K562 (cell line): ENCODE data around the gene P2RY6.
A peak's percentile ranks its signal among the peaks of the same experiment; 100 is the strongest.

Source experiments
- BCOR ChIP-seq: fragments of 450-650 bp; IDR thresholded peaks from 2 replicates; pipeline ENCODE4 v1.6.1; 2016
- ETV6 ChIP-seq, 3 experiments: fragments of 150-350 bp in 1 of 3; sonication (generic) in 1 of 3; formaldehyde crosslinking in 1 of 3; IDR thresholded peaks; 2 replicates each; pipeline versions ENCODE4 v1.6.1 to v1.8.0; 2014 to 2022; ENCODE audit warnings: borderline replicate concordance in 2 of 3, low read depth in 2 of 3, antibody characterized with exemption in 1 of 3, low read length in 1 of 3, mild to moderate bottlenecking in 1 of 3, missing genetic modification reagents in 1 of 3
- FOXA3 ChIP-seq, 2 experiments: fragments of 450-650 bp in 1 of 2; sonication (generic) in 1 of 2; formaldehyde crosslinking; IDR thresholded peaks in 1 of 2; conservative IDR thresholded peaks in 1 of 2; 2 replicates each; pipeline versions ENCODE4 v1.4.0 to v1.8.0; 2020 to 2022; ENCODE audit warnings: mild to moderate bottlenecking in 2 of 2, missing genetic modification reagents in 1 of 2
- FOXJ3 ChIP-seq: sonication (generic); formaldehyde crosslinking; IDR thresholded peaks from 2 replicates; pipeline ENCODE4 v1.4.0; 2020; ENCODE audit warnings: mild to moderate bottlenecking, missing genetic modification reagents
- FOXM1 ChIP-seq, 2 experiments: fragments of 450-650 bp in 1 of 2; sonication (generic) in 1 of 2; formaldehyde crosslinking in 1 of 2; IDR thresholded peaks; 2 replicates each; pipeline versions ENCODE4 v1.6.1 to v1.9.0; 2017 to 2022; ENCODE audit warnings: low read depth in 2 of 2, mild to moderate bottlenecking in 2 of 2, missing genetic modification reagents in 1 of 2, moderate library complexity in 1 of 2
- GATA2 ChIP-seq: sonication (generic); formaldehyde crosslinking; IDR thresholded peaks from 2 replicates; pipeline ENCODE4 v1.4.0; 2020; ENCODE audit warnings: mild to moderate bottlenecking, missing genetic modification reagents
- HEY1 ChIP-seq: fragments of 250-450 bp; sonication (Bioruptor Pico); IDR thresholded peaks from 2 replicates; pipeline ENCODE4 v1.5.0; 2020; ENCODE audit warnings: mild to moderate bottlenecking, moderate library complexity, borderline replicate concordance
- POLR2AphosphoS2 ChIP-seq: IDR thresholded peaks from 2 replicates; pipeline ENCODE4 v1.6.1; 2012; ENCODE audit warnings: low read length, improper control_type of control experiment
- RBBP5 ChIP-seq: fragments of 200-600 bp; sonication (generic); IDR thresholded peaks from 2 replicates; pipeline ENCODE4 v1.6.1; 2012; ENCODE audit warnings: borderline replicate concordance, mild to moderate bottlenecking, low read length, control low read depth, inconsistent platforms; ENCODE audit not compliant: insufficient read depth, poor library complexity, severe bottlenecking
- YY1 ChIP-seq, 3 experiments: IDR thresholded peaks; 2 replicates each; pipeline ENCODE4 v1.6.1; 2011; ENCODE audit warnings: low read length in 2 of 3, mild to moderate bottlenecking in 2 of 3, moderate library complexity in 2 of 3, borderline replicate concordance in 1 of 3, control low read depth in 1 of 3, low read depth in 1 of 3; ENCODE audit not compliant: insufficient read depth in 3 of 3, insufficient replicate concordance in 2 of 3, control insufficient read depth in 1 of 3, insufficient read length in 1 of 3; ENCODE audit errors: extremely low read depth in 1 of 3
- TF ChIP-seq, protein P1 (sequence below): fragments of 450-650 bp; IDR thresholded peaks from 2 replicates; pipeline ENCODE4 v1.6.1; 2017; ENCODE audit warnings: antibody characterized with exemption, mild to moderate bottlenecking

DNA sequence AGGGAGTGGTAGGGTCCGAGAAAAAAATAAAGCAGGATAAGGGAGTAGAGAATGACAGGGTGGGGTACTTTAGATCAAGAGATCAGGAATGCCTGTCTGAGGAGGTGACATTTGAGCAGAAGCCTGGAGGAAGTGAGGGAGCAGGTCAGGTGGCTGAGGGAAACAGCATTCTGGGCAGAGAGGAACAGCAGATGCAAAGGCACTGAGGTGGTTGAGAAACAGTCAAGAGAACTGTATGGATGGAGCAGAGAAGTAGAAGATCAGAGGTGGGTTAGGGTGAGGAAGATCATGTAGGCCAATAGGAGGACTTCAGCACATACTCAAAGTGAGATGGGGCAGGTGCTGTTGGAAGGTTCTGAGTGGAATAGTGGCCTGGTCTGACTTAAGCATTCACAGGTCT lies 44.3 kb downstream of the P2RY6 start:
- no peak for TF ChIP-seq RBBP5
- no peak for TF ChIP-seq POLR2AphosphoS2
- TF ChIP-seq, protein P1, sequence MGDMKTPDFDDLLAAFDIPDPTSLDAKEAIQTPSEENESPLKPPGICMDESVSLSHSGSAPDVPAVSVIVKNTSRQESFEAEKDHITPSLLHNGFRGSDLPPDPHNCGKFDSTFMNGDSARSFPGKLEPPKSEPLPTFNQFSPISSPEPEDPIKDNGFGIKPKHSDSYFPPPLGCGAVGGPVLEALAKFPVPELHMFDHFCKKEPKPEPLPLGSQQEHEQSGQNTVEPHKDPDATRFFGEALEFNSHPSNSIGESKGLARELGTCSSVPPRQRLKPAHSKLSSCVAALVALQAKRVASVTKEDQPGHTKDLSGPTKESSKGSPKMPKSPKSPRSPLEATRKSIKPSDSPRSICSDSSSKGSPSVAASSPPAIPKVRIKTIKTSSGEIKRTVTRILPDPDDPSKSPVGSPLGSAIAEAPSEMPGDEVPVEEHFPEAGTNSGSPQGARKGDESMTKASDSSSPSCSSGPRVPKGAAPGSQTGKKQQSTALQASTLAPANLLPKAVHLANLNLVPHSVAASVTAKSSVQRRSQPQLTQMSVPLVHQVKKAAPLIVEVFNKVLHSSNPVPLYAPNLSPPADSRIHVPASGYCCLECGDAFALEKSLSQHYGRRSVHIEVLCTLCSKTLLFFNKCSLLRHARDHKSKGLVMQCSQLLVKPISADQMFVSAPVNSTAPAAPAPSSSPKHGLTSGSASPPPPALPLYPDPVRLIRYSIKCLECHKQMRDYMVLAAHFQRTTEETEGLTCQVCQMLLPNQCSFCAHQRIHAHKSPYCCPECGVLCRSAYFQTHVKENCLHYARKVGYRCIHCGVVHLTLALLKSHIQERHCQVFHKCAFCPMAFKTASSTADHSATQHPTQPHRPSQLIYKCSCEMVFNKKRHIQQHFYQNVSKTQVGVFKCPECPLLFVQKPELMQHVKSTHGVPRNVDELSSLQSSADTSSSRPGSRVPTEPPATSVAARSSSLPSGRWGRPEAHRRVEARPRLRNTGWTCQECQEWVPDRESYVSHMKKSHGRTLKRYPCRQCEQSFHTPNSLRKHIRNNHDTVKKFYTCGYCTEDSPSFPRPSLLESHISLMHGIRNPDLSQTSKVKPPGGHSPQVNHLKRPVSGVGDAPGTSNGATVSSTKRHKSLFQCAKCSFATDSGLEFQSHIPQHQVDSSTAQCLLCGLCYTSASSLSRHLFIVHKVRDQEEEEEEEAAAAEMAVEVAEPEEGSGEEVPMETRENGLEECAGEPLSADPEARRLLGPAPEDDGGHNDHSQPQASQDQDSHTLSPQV: no peak
- TF ChIP-seq FOXA3 (CRISPR knock-in tag; conservative IDR thresholded peaks at IDR 0.05 in 1 of 2, IDR thresholded peaks at IDR 0.05 in 1 of 2): no peak
- no peak for TF ChIP-seq FOXM1 (IDR thresholded peaks at IDR 0.05; ENCODE audit: low read depth)
- TF ChIP-seq FOXM1 (CRISPR knock-in tag; IDR thresholded peaks at IDR 0.05; ENCODE audit: low read depth): no peak
- TF ChIP-seq GATA2: no peak
- TF ChIP-seq FOXJ3: no peak
- TF ChIP-seq BCOR: 0 out of 2 replicates have a peak, but pooled peaks have one; percentile 23
- TF ChIP-seq YY1 (IDR thresholded peaks at IDR 0.05; ENCODE audit: borderline replicate concordance in 1 of 3, control insufficient read depth in 1 of 3, extremely low read depth in 1 of 3, insufficient read depth in 3 of 3, insufficient read length in 1 of 3, insufficient replicate concordance in 2 of 3, low read depth in 1 of 3, low read length in 2 of 3): no peak
- no peak for TF ChIP-seq HEY1 (CRISPR knock-in tag)
- no peak for TF ChIP-seq ETV6 (IDR thresholded peaks at IDR 0.05; ENCODE audit: borderline replicate concordance in 1 of 2, low read depth in 2 of 2, low read length in 1 of 2)
- no peak for TF ChIP-seq ETV6 (CRISPR knock-in tag; IDR thresholded peaks at IDR 0.05; ENCODE audit: borderline replicate concordance)
